ENCODE measurements around the gene TARBP1.

DNA sequence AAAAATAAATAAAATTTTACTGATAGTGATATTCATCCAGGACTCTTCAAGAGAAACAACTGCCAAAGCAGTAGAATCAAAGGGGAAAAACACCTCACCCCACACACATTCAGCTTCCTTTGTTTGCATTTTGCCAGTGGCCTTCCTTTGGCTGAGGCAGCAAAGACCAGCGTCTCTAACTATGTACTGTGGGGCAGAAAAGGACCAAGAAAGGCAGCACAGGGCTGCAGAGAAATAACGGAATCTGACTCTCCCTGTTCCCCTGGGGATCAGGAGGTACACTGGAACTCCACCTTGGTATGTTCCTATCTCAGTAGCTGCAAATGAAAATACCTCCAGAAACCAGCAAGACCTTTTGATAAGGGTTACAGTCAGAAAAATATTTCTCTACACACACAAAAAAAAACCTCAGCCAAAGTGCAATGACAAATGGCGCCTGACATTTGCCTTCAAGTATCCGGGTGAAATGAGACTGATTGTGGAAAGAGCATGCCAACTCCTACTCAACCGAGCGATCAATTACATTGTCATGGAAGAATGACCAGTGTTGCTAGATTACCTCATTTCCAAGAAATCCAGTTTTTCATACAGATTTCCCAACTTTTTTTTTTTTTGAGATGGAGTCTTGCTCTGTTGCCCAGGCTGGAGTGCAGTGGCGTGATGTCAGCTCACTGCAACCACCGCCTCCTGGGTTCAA, 50.9 kb downstream of the TARBP1 start:
- TF ChIP-seq, protein P1, sequence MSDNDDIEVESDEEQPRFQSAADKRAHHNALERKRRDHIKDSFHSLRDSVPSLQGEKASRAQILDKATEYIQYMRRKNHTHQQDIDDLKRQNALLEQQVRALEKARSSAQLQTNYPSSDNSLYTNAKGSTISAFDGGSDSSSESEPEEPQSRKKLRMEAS (IDR thresholded peaks at IDR 0.05): no peak
- no peak for TF ChIP-seq RAD21 (conservative IDR thresholded peaks at IDR 0.05 in 1 of 2, IDR thresholded peaks at IDR 0.05 in 1 of 2)
- no peak for TF ChIP-seq BHLHE40 (IDR thresholded peaks at IDR 0.05; ENCODE audit: low read depth, low read length)
- TF ChIP-seq, protein P2, sequence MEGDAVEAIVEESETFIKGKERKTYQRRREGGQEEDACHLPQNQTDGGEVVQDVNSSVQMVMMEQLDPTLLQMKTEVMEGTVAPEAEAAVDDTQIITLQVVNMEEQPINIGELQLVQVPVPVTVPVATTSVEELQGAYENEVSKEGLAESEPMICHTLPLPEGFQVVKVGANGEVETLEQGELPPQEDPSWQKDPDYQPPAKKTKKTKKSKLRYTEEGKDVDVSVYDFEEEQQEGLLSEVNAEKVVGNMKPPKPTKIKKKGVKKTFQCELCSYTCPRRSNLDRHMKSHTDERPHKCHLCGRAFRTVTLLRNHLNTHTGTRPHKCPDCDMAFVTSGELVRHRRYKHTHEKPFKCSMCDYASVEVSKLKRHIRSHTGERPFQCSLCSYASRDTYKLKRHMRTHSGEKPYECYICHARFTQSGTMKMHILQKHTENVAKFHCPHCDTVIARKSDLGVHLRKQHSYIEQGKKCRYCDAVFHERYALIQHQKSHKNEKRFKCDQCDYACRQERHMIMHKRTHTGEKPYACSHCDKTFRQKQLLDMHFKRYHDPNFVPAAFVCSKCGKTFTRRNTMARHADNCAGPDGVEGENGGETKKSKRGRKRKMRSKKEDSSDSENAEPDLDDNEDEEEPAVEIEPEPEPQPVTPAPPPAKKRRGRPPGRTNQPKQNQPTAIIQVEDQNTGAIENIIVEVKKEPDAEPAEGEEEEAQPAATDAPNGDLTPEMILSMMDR (IDR thresholded peaks at IDR 0.05): no peak
- TF ChIP-seq MAFK (IDR thresholded peaks at IDR 0.05; ENCODE audit: partially characterized antibody): no peak
- TF ChIP-seq FOXS1 (CRISPR knock-in tag; IDR thresholded peaks at IDR 0.05): no peak
- TF ChIP-seq, protein P3, sequence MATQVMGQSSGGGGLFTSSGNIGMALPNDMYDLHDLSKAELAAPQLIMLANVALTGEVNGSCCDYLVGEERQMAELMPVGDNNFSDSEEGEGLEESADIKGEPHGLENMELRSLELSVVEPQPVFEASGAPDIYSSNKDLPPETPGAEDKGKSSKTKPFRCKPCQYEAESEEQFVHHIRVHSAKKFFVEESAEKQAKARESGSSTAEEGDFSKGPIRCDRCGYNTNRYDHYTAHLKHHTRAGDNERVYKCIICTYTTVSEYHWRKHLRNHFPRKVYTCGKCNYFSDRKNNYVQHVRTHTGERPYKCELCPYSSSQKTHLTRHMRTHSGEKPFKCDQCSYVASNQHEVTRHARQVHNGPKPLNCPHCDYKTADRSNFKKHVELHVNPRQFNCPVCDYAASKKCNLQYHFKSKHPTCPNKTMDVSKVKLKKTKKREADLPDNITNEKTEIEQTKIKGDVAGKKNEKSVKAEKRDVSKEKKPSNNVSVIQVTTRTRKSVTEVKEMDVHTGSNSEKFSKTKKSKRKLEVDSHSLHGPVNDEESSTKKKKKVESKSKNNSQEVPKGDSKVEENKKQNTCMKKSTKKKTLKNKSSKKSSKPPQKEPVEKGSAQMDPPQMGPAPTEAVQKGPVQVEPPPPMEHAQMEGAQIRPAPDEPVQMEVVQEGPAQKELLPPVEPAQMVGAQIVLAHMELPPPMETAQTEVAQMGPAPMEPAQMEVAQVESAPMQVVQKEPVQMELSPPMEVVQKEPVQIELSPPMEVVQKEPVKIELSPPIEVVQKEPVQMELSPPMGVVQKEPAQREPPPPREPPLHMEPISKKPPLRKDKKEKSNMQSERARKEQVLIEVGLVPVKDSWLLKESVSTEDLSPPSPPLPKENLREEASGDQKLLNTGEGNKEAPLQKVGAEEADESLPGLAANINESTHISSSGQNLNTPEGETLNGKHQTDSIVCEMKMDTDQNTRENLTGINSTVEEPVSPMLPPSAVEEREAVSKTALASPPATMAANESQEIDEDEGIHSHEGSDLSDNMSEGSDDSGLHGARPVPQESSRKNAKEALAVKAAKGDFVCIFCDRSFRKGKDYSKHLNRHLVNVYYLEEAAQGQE (IDR thresholded peaks at IDR 0.05): no peak
- no peak for TF ChIP-seq POLR2A (IDR thresholded peaks at IDR 0.05; ENCODE audit: low read length)
